ENCODE results near the gene GPC6.

GPC6 gene

DNA sequence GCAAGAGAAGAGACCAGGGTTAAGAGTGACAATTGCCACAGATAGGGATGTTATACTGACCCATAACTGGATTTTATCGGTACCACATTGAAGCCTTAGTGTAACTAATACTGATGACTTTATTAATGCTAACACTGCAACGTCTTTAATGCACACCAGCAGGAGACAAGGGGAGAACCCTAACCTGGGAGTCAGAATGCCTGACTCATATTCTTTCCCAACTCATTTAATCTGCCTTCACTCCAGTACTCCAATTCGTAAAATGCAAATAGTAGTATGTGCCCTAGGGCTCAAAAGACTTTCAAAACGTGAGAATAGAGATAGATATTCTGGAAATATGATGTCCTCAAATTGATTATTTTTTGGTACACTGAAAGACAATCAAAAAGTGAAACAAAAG, 62.4 kb downstream of the GPC6 start:
- no peak for DNase-seq (ENCODE audit: extremely low read depth, low read depth)

DNA sequence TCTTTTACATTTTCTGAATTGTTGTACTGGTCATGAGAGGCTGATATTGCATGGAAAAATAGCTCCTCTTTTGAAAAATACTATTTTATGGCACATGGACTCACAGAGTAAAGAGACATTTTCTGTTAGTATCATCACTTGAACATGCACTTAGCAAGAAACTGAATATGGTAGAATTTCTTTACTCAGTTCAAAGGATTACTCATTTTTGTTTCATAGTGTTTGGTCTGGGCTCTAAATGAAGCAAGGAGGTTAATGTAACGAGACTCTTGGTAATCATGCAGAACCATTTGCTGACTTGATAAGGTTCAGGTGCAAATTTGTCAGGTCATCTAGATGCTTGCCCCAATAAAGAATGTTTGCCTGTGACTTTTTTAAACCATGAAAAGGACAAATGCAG, 63.2 kb downstream of the GPC6 start:
- H3K4me3 ChIP-seq (replicated peaks; ENCODE audit: low read depth, low read length), result no peak overlapping the region
- DNase-seq (ENCODE audit: extremely low read depth, low read depth), result no peak
- TF ChIP-seq, protein P1, sequence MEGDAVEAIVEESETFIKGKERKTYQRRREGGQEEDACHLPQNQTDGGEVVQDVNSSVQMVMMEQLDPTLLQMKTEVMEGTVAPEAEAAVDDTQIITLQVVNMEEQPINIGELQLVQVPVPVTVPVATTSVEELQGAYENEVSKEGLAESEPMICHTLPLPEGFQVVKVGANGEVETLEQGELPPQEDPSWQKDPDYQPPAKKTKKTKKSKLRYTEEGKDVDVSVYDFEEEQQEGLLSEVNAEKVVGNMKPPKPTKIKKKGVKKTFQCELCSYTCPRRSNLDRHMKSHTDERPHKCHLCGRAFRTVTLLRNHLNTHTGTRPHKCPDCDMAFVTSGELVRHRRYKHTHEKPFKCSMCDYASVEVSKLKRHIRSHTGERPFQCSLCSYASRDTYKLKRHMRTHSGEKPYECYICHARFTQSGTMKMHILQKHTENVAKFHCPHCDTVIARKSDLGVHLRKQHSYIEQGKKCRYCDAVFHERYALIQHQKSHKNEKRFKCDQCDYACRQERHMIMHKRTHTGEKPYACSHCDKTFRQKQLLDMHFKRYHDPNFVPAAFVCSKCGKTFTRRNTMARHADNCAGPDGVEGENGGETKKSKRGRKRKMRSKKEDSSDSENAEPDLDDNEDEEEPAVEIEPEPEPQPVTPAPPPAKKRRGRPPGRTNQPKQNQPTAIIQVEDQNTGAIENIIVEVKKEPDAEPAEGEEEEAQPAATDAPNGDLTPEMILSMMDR (IDR thresholded peaks at IDR 0.05; ENCODE audit: low read depth, low read length, missing control alignments), result no peak

More for the DNA sequence above, 62.4 kb downstream of the GPC6 start:
- TF ChIP-seq, protein P1 (IDR thresholded peaks at IDR 0.05; ENCODE audit: low read depth, low read length, missing control alignments), result no peak
- H3K4me3 ChIP-seq (replicated peaks; ENCODE audit: low read depth, low read length), result no peak overlapping the region

DNA sequence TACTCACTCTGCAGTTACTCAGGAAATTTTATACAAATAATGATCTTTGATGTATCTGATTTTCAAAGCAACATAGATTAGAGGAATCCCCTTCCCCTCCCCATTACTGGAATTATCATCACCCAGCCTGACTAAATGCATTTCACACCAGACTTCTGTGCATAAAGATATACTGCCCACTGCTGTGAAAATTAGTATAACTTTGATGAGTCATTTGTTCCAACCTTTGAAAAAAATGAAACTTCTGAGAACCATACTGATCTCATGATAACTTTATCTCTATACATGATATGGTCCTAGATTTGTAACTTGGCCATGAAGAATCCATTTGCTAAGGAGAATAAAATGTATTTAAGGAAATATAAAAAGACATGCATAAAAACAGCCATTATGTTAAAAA, 63.9 kb downstream of the GPC6 start:
- H3K4me3 ChIP-seq (replicated peaks; ENCODE audit: low read depth, low read length), result no peak overlapping the region
- TF ChIP-seq, protein P1 (IDR thresholded peaks at IDR 0.05; ENCODE audit: low read depth, low read length, missing control alignments), result no peak
- no peak for DNase-seq (ENCODE audit: extremely low read depth, low read depth)

DNA sequence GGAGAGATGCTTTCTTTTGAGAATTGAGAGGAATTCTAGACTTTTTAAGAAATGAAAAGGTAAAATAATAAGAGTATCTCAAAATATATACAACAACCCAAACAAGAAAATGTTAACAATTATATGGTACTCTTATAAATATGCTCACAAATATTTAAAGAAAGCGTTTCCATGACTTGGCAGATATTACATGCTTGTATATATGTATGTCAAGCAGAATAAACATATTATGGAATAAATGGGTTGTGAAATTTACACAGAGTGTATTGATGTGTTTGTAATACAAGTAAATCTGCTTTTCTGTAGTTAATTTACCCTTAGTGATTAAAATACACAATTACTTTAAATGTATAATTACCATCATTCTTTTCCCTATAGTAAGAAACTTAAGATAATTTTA, 65.8 kb downstream of the GPC6 start:
- no peak overlapping the region for H3K4me3 ChIP-seq (replicated peaks; ENCODE audit: low read depth, low read length)
- TF ChIP-seq, protein P1 (IDR thresholded peaks at IDR 0.05; ENCODE audit: low read depth, low read length, missing control alignments), result no peak
- no peak for DNase-seq (ENCODE audit: extremely low read depth, low read depth)

DNA sequence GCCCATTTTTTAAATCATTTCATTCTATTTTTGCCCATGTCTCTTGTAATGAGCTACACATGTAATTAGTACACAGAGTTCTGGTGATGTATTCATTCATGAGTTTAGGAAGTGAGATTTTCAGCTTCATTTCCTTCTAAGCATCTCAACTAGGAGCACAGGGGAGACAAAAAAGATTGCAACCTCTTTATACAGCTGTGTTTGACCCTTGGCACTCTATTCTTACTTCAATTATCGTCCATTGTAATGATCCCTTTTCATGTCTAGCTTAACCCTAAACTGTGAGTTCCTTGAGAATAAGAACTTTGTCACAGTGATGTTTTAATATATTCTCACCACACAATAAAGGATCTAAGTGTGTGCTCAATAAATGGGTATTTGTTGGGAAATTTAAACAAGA, 67.1 kb downstream of the GPC6 start:
- DNase-seq (ENCODE audit: extremely low read depth, low read depth), result no peak
- no peak overlapping the region for H3K4me3 ChIP-seq (replicated peaks; ENCODE audit: low read depth, low read length)
- TF ChIP-seq, protein P1 (IDR thresholded peaks at IDR 0.05; ENCODE audit: low read depth, low read length, missing control alignments), result no peak

DNA sequence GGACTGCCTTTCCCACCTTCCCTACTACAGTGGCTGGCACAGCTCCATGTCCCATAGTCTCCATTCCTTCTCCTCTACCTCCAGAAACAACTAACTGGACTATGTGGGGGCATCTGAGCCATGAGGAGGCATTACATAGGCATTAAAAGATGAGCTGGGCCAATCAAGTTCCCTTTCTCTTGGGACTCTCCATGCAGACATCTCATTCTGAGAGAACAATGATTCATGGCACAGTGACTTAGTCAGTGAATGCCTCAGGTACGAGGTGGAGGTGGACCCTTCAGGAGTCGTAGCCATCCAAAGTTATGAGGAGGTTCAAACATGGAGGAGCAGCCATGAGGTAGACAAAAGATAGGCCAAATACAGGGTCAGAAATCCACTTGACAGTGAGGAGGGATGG, 70.0 kb downstream of the GPC6 start:
- H3K4me3 ChIP-seq (replicated peaks; ENCODE audit: low read depth, low read length), result no peak overlapping the region

DNA sequence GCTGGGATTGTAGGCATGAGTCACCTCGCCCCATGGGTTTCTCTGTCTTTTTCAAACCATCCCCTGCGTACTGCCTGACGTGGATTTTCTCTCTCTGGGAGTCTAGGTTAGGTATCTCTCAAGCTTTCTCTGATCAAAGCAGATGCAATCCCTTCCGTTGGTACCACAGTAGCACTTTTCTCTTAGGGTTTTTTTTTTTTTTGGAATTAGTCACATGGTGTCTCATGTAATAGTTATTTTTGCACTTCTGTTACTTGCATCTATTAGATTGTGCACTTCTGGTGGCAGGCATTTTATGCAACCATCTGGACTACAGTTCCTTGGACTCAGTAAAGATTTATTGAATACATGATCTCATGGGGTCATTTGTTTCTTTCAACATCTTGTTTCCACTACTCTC, 72.1 kb downstream of the GPC6 start:
- H3K4me3 ChIP-seq (replicated peaks; ENCODE audit: low read depth, low read length), result no peak overlapping the region
- TF ChIP-seq, protein P1 (IDR thresholded peaks at IDR 0.05; ENCODE audit: low read depth, low read length, missing control alignments), result no peak
- no peak for DNase-seq (ENCODE audit: extremely low read depth, low read depth)

More for the DNA sequence above, 70.0 kb downstream of the GPC6 start:
- TF ChIP-seq, protein P1 (IDR thresholded peaks at IDR 0.05; ENCODE audit: low read depth, low read length, missing control alignments), result no peak
- no peak for DNase-seq (ENCODE audit: extremely low read depth, low read depth)
